K562 (cell line): ENCODE data around the gene SVBP. TPM values are rescaled to one million over a fixed set of nuclear protein-coding genes. Genes with fewer than 3 reads are reported as not detected.

Experiments
- CTCFL ChIP-seq: IDR thresholded peaks from 2 replicates; pipeline ENCODE4 v1.6.1; 2011; ENCODE audit warnings: borderline replicate concordance, low read depth, mild to moderate bottlenecking, moderate library complexity, low read length; ENCODE audit not compliant: insufficient read depth, poor library complexity, severe bottlenecking
- CXXC5 ChIP-seq: fragments of 250-450 bp; sonication (Bioruptor Pico); IDR thresholded peaks from 2 replicates; pipeline ENCODE4 v1.8.0; 2022; ENCODE audit warnings: inconsistent platforms, mild to moderate bottlenecking, moderate library complexity
- E4F1 ChIP-seq: fragments of 250-450 bp; sonication (Bioruptor Pico); IDR thresholded peaks from 2 replicates; pipeline ENCODE4 v1.5.0; 2021; ENCODE audit warnings: mild to moderate bottlenecking, borderline replicate concordance
- GABPB1 ChIP-seq: sonication (generic); formaldehyde crosslinking; IDR thresholded peaks from 2 replicates; pipeline ENCODE4 v1.8.0; 2022; ENCODE audit warnings: mild to moderate bottlenecking, missing genetic modification reagents
- HMG20B ChIP-seq: fragments of 250-450 bp; sonication (Bioruptor Pico); IDR thresholded peaks from 2 replicates; pipeline ENCODE4 v1.5.0; 2021; ENCODE audit warnings: mild to moderate bottlenecking
- HNRNPUL1 ChIP-seq: fragments of 200-400 bp; formaldehyde crosslinking; IDR thresholded peaks from 2 replicates; pipeline ENCODE4 v1.6.1; 2017; ENCODE audit warnings: low read length
- JUND ChIP-seq, 2 experiments: IDR thresholded peaks; 2 replicates in 1 of 2; 3 replicates in 1 of 2; pipeline ENCODE4 v1.6.1; 2011; ENCODE audit warnings: borderline replicate concordance in 2 of 2, low read depth in 2 of 2, low read length in 2 of 2, improper control_type of control experiment in 1 of 2, missing biosample characterization in 1 of 2, missing genetic modification characterization in 1 of 2, missing genetic modification reagents in 1 of 2
- KDM1A ChIP-seq, 2 experiments: fragments of 450-650 bp; IDR thresholded peaks; 2 replicates each; pipeline ENCODE4 v1.6.1; 2016; ENCODE audit warnings: mild to moderate bottlenecking in 2 of 2
- MEIS2 ChIP-seq: fragments of 450-650 bp; IDR thresholded peaks from 2 replicates; pipeline ENCODE4 v1.6.1; 2014; ENCODE audit warnings: mild to moderate bottlenecking; ENCODE audit not compliant: partially characterized antibody
- PHF21A ChIP-seq: fragments of 450-650 bp; IDR thresholded peaks from 2 replicates; pipeline ENCODE4 v1.6.1; 2017; ENCODE audit warnings: low read depth, borderline replicate concordance
- RUNX1 ChIP-seq: sonication (generic); IDR thresholded peaks from 2 replicates; pipeline ENCODE4 v1.6.1; 2016; ENCODE audit warnings: antibody characterized with exemption, low read depth
- SMARCA5 ChIP-seq: fragments of 450-650 bp; IDR thresholded peaks from 2 replicates; pipeline ENCODE4 v1.6.1; 2016
- SNIP1 ChIP-seq: fragments of 450-650 bp; IDR thresholded peaks from 2 replicates; pipeline ENCODE4 v1.7.1; 2017; ENCODE audit warnings: low read depth, mild to moderate bottlenecking
- TCF3 ChIP-seq: sonication (generic); formaldehyde crosslinking; IDR thresholded peaks from 2 replicates; pipeline ENCODE4 v1.4.0; 2020; ENCODE audit warnings: mild to moderate bottlenecking, missing genetic modification reagents
- TFAM ChIP-seq: fragments of 250-450 bp; sonication (Bioruptor Pico); conservative IDR thresholded peaks from 2 replicates; pipeline ENCODE4 v1.5.0; 2021; ENCODE audit warnings: mild to moderate bottlenecking, moderate library complexity
- ZC3H4 ChIP-seq: sonication (generic); formaldehyde crosslinking; IDR thresholded peaks from 2 replicates; pipeline ENCODE4 v1.9.0; 2021; ENCODE audit warnings: missing genetic modification reagents, borderline replicate concordance
- ZNF609 ChIP-seq: sonication (generic); formaldehyde crosslinking; IDR thresholded peaks from 2 replicates; pipeline ENCODE4 v1.8.1; 2023; ENCODE audit warnings: missing genetic modification reagents, mild to moderate bottlenecking, borderline replicate concordance
- ZNF778 ChIP-seq: fragments of 450-650 bp; formaldehyde crosslinking; IDR thresholded peaks from 2 replicates; pipeline ENCODE4 v1.4.0; 2020; ENCODE audit warnings: mild to moderate bottlenecking, moderate library complexity
- polyA plus RNA-seq, 8 experiments: library from polyadenylated mRNA; depleted of rRNA in 4 of 8; stranded (reverse) in 5 of 8; unstranded in 3 of 8; fragments of >200 nt; fragmentation: Nextera tagmentation in 2 of 8; fragmentation: Illumina TruSeq in 1 of 8; extraction: Ambion mirVana in 2 of 8; extraction: Trizol in 1 of 8; gene quantifications; 2 replicates each; pipeline versions ENCODE4 v1.2.1 to v1.2.3, GENCODE V29; 2011 to 2014; ENCODE audit warnings: inconsistent platforms in 1 of 8, missing spikeins in 1 of 8
- total RNA-seq, 7 experiments: library from RNA; depleted of rRNA in 6 of 7; stranded (reverse); fragments of >200 nt in 6 of 7; fragmentation: Illumina TruSeq in 2 of 7; extraction: Trizol in 2 of 7; gene quantifications; 2 replicates each; pipeline versions ENCODE4 v1.2.1 to v1.2.3, GENCODE V29; 2011 to 2021; ENCODE audit warnings: low replicate concordance in 1 of 7

Gene SVBP
- total and polyA plus RNA-seq, 9 of the 15 experiments (the other 6 are each of a cell fraction or from before 2014, with no cell fraction given): 31.7 to 49.7 (median 40.0) TPM

GRCh38 chr1:42816585-42817439 lies at the start of gene SVBP, which contains the start of gene ERMAP (continued):
- TF ChIP-seq TCF3 (no peak), ZNF609 (CRISPR knock-in tag) (no peak), HMG20B (no peak), ZC3H4 (no peak), E4F1 (CRISPR knock-in tag) (no peak), MEIS2 (peak; percentile 72), CTCFL (peak; percentile 1), RUNX1 (no peak), KDM1A (IDR thresholded peaks at IDR 0.05) (0 out of 4 replicates have a peak, but pooled peaks have one; percentile 17 to 24), PHF21A (no peak), CXXC5 (peak; percentile 86), TFAM (CRISPR knock-in tag) (no peak), SMARCA5 (peak; percentile 55; the same call in 1 of the 2 replicates), HNRNPUL1 (no peak), JUND (IDR thresholded peaks at IDR 0.05; ENCODE audit: borderline replicate concordance, low read depth, low read length) (peak; percentile 31; the same call in 1 of the 2 replicates), JUND (tag; IDR thresholded peaks at IDR 0.05; ENCODE audit: borderline replicate concordance, low read depth, low read length) (no peak), ZNF778 (CRISPR knock-in tag) (no peak), SNIP1 (no peak), GABPB1 (no peak; the same call in 1 of the 2 replicates)
